Muscle of arm (tissue), 12 donors: ENCODE measurements around the gene CHRNA1. TPM values are rescaled to one million over a fixed set of nuclear protein-coding genes. Genes with fewer than 3 reads are reported as not detected.

ENCODE experiments used
- DNase-seq: peaks from one replicate; pipeline ENCODE4 v3.0.0-alpha.2; 2013
- polyA plus RNA-seq, 12 donors: library from polyadenylated mRNA; unstranded; fragments of 120-200 nt; gene quantifications; one replicate each; pipeline ENCODE4 v1.2.1, GENCODE V29; 2013; ENCODE audit not compliant: insufficient read length in 12 of 12

The CHRNA1 gene
- polyA plus RNA-seq, 12 donors, result 75.1 to 198 (median 148) TPM; not detected in 1

GRCh38 chr2:174787487-174788205, 23.4 kb upstream of the CHRNA1 start:
- peak; percentile 85 for DNase-seq

- no peak for DNase-seq
Observed at GRCh38 chr2:174786066-174786725, 21.9 kb upstream of the CHRNA1 start.

GRCh38 chr2:174785481-174785880, 21.2 kb upstream of the CHRNA1 start:
- DNase-seq, result no peak

- no peak for DNase-seq
Observed at GRCh38 chr2:174784909-174785308, 20.6 kb upstream of the CHRNA1 start.

GRCh38 chr2:174784316-174784715, 20.0 kb upstream of the CHRNA1 start:
- DNase-seq, result no peak

- DNase-seq, result no peak
Observed at GRCh38 chr2:174781996-174782395, 17.7 kb upstream of the CHRNA1 start.

- DNase-seq, result no peak
Observed at GRCh38 chr2:174781298-174781697, 17.0 kb upstream of the CHRNA1 start.

- DNase-seq, result no peak
Observed at GRCh38 chr2:174780856-174781255, 16.6 kb upstream of the CHRNA1 start.

GRCh38 chr2:174780191-174780840, 16.0 kb upstream of the CHRNA1 start:
- no peak for DNase-seq

GRCh38 chr2:174779361-174779928, 15.2 kb upstream of the CHRNA1 start:
- no peak for DNase-seq

- no peak for DNase-seq
Observed at GRCh38 chr2:174778085-174778981, 14.1 kb upstream of the CHRNA1 start.

GRCh38 chr2:174777347-174778084, 13.2 kb upstream of the CHRNA1 start:
- no peak for DNase-seq

- DNase-seq, result no peak
Observed at GRCh38 chr2:174776675-174777074, 12.4 kb upstream of the CHRNA1 start.

- no peak for DNase-seq
Observed at GRCh38 chr2:174776223-174776622, 12.0 kb upstream of the CHRNA1 start.

- no peak for DNase-seq
Observed at GRCh38 chr2:174775571-174775980, 11.3 kb upstream of the CHRNA1 start.

GRCh38 chr2:174774886-174775285, 10.6 kb upstream of the CHRNA1 start:
- no peak for DNase-seq

GRCh38 chr2:174773215-174773614, 8.9 kb upstream of the CHRNA1 start:
- no peak for DNase-seq

GRCh38 chr2:174772472-174772801, 8.2 kb upstream of the CHRNA1 start:
- no peak for DNase-seq

GRCh38 chr2:174771631-174772471, 7.6 kb upstream of the CHRNA1 start:
- DNase-seq, result peak; percentile 73

- no peak for DNase-seq
Observed at GRCh38 chr2:174771136-174771535, 6.9 kb upstream of the CHRNA1 start.
